K562 (cell line): ENCODE results near the gene ZNF106. TPM values are rescaled to one million over a fixed set of nuclear protein-coding genes. Genes with fewer than 3 reads are reported as not detected.

Experiments
- ATAC-seq: fragments of 200-7000 bp; cut with Tn5 transposase; 3 replicates; pipeline ENCODE4 v1.9.1; 2020; ENCODE audit warnings: moderate library complexity
- BruUV-seq: library from RNA; stranded (reverse); fragments of 400-500 nt; replicated peaks from 2 replicates; lab custom pipeline; 2021; lab: Mats Ljungman, UMichigan
- CTCF ChIA-PET: fragments of 300-600 bp; formaldehyde crosslinking; extraction: SDS; loops from one replicate; lab custom pipeline; 2021; ENCODE audit warnings: low intra/inter-chr PET ratio; lab: Yijun Ruan, JAX
- POLR2A ChIA-PET: fragments of 300-600, 350-650 bp; sonication (Branson Sonifier 250); formaldehyde crosslinking; extraction: SDS; loops from one replicate; lab custom pipeline; 2021; ENCODE audit warnings: antibody characterized with exemption, inconsistent platforms; lab: Yijun Ruan, JAX
- DNase-seq, 4 experiments: peaks; one replicate each; pipeline versions ENCODE4 v3.0.0 to v3.0.0-alpha.2; 2011 to 2018; ENCODE audit warnings: low spot score in 3 of 4, mixed read lengths in 3 of 4; ENCODE audit errors: extremely low read depth in 1 of 4
- FAIRE-seq: peaks from 2 replicates; lab custom pipeline; 2011; peaks lifted over from hg19 to GRCh38; lab: Jason Lieb, UNC
- H2AFZ ChIP-seq: 2 replicates; pipeline ENCODE4 v1.6.0; 2011; ENCODE audit warnings: low read depth, low read length, control low read depth, inconsistent platforms
- H3K27ac ChIP-seq: fragments of 200-600 bp; 3 replicates; pipeline ENCODE4 v1.8.0; 2011; ENCODE audit warnings: low read depth, mild to moderate bottlenecking, control low read depth, inconsistent platforms, low read length, moderate library complexity, mixed read lengths; ENCODE audit errors: extremely low read depth
- H3K27me3 ChIP-seq, 2 experiments: fragments of 300-600 bp in 1 of 2; 2 replicates in 1 of 2; 3 replicates in 1 of 2; pipeline versions ENCODE4 v1.6.0 to v1.8.0; 2011; ENCODE audit warnings: inconsistent platforms in 2 of 2, low read length in 2 of 2, mild to moderate bottlenecking in 1 of 2, mixed read lengths in 1 of 2, moderate library complexity in 1 of 2; ENCODE audit not compliant: control insufficient read depth in 2 of 2, insufficient read depth in 2 of 2
- H3K36me3 ChIP-seq: fragments of 300-600 bp; 3 replicates; pipeline ENCODE4 v1.8.0; 2011; ENCODE audit warnings: mild to moderate bottlenecking, low read length, inconsistent platforms; ENCODE audit not compliant: control insufficient read depth, insufficient read depth
- H3K4me1 ChIP-seq, 2 experiments: fragments of 200-600 bp in 1 of 2; replicated peaks in 1 of 2; 2 replicates in 1 of 2; 3 replicates in 1 of 2; pipeline versions ENCODE4 v1.5.1 to v1.8.0; 2011; ENCODE audit warnings: inconsistent platforms in 2 of 2, low read length in 2 of 2, mild to moderate bottlenecking in 1 of 2, mixed read lengths in 1 of 2, moderate library complexity in 1 of 2; ENCODE audit not compliant: control insufficient read depth in 2 of 2, insufficient read depth in 2 of 2
- H3K4me2 ChIP-seq: 2 replicates; pipeline ENCODE4 v1.6.1; 2011; ENCODE audit warnings: low read length, control low read depth, inconsistent platforms, mixed read lengths; ENCODE audit not compliant: insufficient read depth
- H3K4me3 ChIP-seq: fragments of 200-600 bp; sonication (generic), shearing (Covaris generic); 2 replicates; pipeline ENCODE4 v1.5.1; 2016; ENCODE audit warnings: control low read depth, inconsistent platforms
- H3K79me2 ChIP-seq: fragments of 200-600 bp; 3 replicates; pipeline ENCODE4 v1.8.0; 2011; ENCODE audit warnings: low read length, inconsistent platforms; ENCODE audit not compliant: control insufficient read depth, insufficient read depth
- H3K9ac ChIP-seq, 2 experiments: 2 replicates each; pipeline versions ENCODE4 v1.6.0 to v1.6.1; 2011; ENCODE audit warnings: low read depth in 2 of 2, low read length in 2 of 2, control low read depth in 1 of 2, inconsistent platforms in 1 of 2, mild to moderate bottlenecking in 1 of 2, mixed read lengths in 1 of 2; ENCODE audit not compliant: insufficient read depth in 1 of 2
- H3K9me1 ChIP-seq: one replicate; pipeline ENCODE4 v1.6.0; 2011; ENCODE audit warnings: inconsistent platforms, mild to moderate bottlenecking, low read length, moderate library complexity; ENCODE audit not compliant: control insufficient read depth, insufficient read depth
- H3K9me3 ChIP-seq: replicated peaks from 2 replicates; pipeline ENCODE4 v1.5.1; 2011; ENCODE audit warnings: low read depth, low read length, inconsistent platforms; ENCODE audit not compliant: control insufficient read depth, insufficient read depth
- H4K20me1 ChIP-seq: replicated peaks from 2 replicates; pipeline ENCODE4 v1.6.1; 2011; ENCODE audit warnings: low read length, inconsistent platforms, mixed read lengths; ENCODE audit not compliant: control insufficient read depth, insufficient read depth
- CBX5 ChIP-seq: IDR thresholded peaks from 2 replicates; pipeline ENCODE4 v1.6.1; 2014; ENCODE audit warnings: low read depth, borderline replicate concordance
- EHMT2 ChIP-seq: fragments of 450-650 bp; IDR thresholded peaks from 2 replicates; pipeline ENCODE4 v1.6.1; 2018; ENCODE audit warnings: antibody characterized with exemption
- EP300 ChIP-seq: IDR thresholded peaks from 2 replicates; pipeline ENCODE4 v1.6.1; 2012; ENCODE audit warnings: low read length, improper control_type of control experiment
- FOXO4 ChIP-seq: fragments of 450-650 bp; formaldehyde crosslinking; IDR thresholded peaks from 2 replicates; pipeline ENCODE4 v1.4.0; 2020; ENCODE audit warnings: mild to moderate bottlenecking, moderate library complexity
- HNRNPLL ChIP-seq: fragments of 200-400 bp; formaldehyde crosslinking; IDR thresholded peaks from 2 replicates; pipeline ENCODE4 v1.6.1; 2017; ENCODE audit warnings: low read length, low read depth, mild to moderate bottlenecking; ENCODE audit not compliant: poor library complexity, severe bottlenecking
- MCM7 ChIP-seq, 2 experiments: fragments of 450-650 bp; IDR thresholded peaks; 2 replicates each; pipeline ENCODE4 v1.6.1; 2016 to 2018
- MTA2 ChIP-seq: fragments of 450-650 bp; IDR thresholded peaks from 2 replicates; pipeline ENCODE4 v1.6.1; 2016; ENCODE audit warnings: low read depth
- NFYB ChIP-seq: IDR thresholded peaks from 2 replicates; pipeline ENCODE4 v1.6.1; 2011; ENCODE audit warnings: mild to moderate bottlenecking, moderate library complexity; ENCODE audit not compliant: insufficient read length; ENCODE audit errors: extremely low read depth
- PCBP2 ChIP-seq: fragments of 200-400 bp; formaldehyde crosslinking; IDR thresholded peaks from 2 replicates; pipeline ENCODE4 v1.6.1; 2018; ENCODE audit warnings: low read length, low read depth, mild to moderate bottlenecking, moderate library complexity; ENCODE audit not compliant: poor library complexity, severe bottlenecking
- PURB ChIP-seq: sonication (generic); formaldehyde crosslinking; IDR thresholded peaks from 2 replicates; pipeline ENCODE4 v1.9.0; 2021; ENCODE audit warnings: low read depth, mild to moderate bottlenecking, missing genetic modification reagents
- ZNF449 ChIP-seq: fragments of 250-450 bp; sonication (Bioruptor Pico); IDR thresholded peaks from 2 replicates; pipeline ENCODE4 v1.8.0; 2022; ENCODE audit warnings: moderate library complexity, mild to moderate bottlenecking, inconsistent platforms
- ZNF668 ChIP-seq: fragments of 250-450 bp; sonication (Bioruptor Pico); IDR thresholded peaks from 2 replicates; pipeline ENCODE4 v1.8.0; 2022; ENCODE audit warnings: mild to moderate bottlenecking, inconsistent platforms
- WGBS: fragments of 100-300 bp; shearing (Covaris generic); methylation state at CpG from one replicate; pipeline ENCODE4 v1.1.6; 2016; ENCODE audit warnings: low coverage, mixed read lengths; ENCODE audit not compliant: insufficient coverage; ENCODE audit errors: missing lambda C conversion rate; 5-methylcytosine and 5-hydroxymethylcytosine counted together
- in situ Hi-C: fragments of 300-500 bp; cut with MboI; formaldehyde crosslinking; loops from 4 replicates; pipeline ENCODE4 v1.15.0; 2018; ENCODE audit warnings: inconsistent platforms, mixed read lengths
- intact Hi-C: fragments of 100-400 bp; cut with micrococcal nuclease; formaldehyde crosslinking; loops from 2 replicates; pipeline ENCODE4 v1.14.2; 2022
- polyA plus RNA-seq, 8 experiments: library from polyadenylated mRNA; depleted of rRNA in 4 of 8; stranded (reverse) in 5 of 8; unstranded in 3 of 8; fragments of >200 nt; fragmentation: Nextera tagmentation in 2 of 8; fragmentation: Illumina TruSeq in 1 of 8; extraction: Ambion mirVana in 2 of 8; extraction: Trizol in 1 of 8; gene quantifications; 2 replicates each; pipeline versions ENCODE4 v1.2.1 to v1.2.3, GENCODE V29; 2011 to 2014; ENCODE audit warnings: inconsistent platforms in 1 of 8, missing spikeins in 1 of 8
- total RNA-seq, 7 experiments: library from RNA; depleted of rRNA in 6 of 7; stranded (reverse); fragments of >200 nt in 6 of 7; fragmentation: Illumina TruSeq in 2 of 7; extraction: Trizol in 2 of 7; gene quantifications; 2 replicates each; pipeline versions ENCODE4 v1.2.1 to v1.2.3, GENCODE V29; 2011 to 2021; ENCODE audit warnings: low replicate concordance in 1 of 7

ZNF106 gene
- total and polyA plus RNA-seq, 9 of the 15 experiments (the other 6 are each of a cell fraction or from before 2014, with no cell fraction given): 14.4 to 55.3 (median 33.7) TPM

GRCh38 chr15:42404461-42405235, 86.3 kb downstream of the ZNF106 start (continued):
- TF ChIP-seq PCBP2 (no peak), CBX5 (no peak), EHMT2 (no peak), PURB (CRISPR knock-in tag) (no peak), ZNF668 (CRISPR knock-in tag) (no peak)

- H3K9me1 ChIP-seq: no peaks in the 10 kb centered on the region
- peaks cover 0 to 6% of the 10 kb centered on the region in 2 experiments; a peak in 2 of 5 replicates for H3K4me1 ChIP-seq
- intact Hi-C loops (no loop called here), in situ Hi-C loops (no loop called here)
- BruUV-seq: no TSS peak
- ATAC-seq: no peak
- H4K20me1 ChIP-seq: no peaks in the 10 kb centered on the region
- no peaks in the 10 kb centered on the region for H3K79me2 ChIP-seq
- ChIA-PET POLR2A (interaction anchor here (1.2 kb wide), 1 partner anchor 11 kb away, joined by 3 read pairs; no protein-coding TSS in a partner anchor), CTCF (no interaction called here)
- no peak overlapping the region for H3K4me3 ChIP-seq
- no peak overlapping the region for H3K4me2 ChIP-seq
- no peak for FAIRE-seq
- 33% methylated on average over 7 of the region's 7 CpGs for WGBS
- no peak overlapping the region for H3K9ac ChIP-seq
- H3K27ac ChIP-seq: no peak overlapping the region
- H2AFZ ChIP-seq: peak overlapping the region; percentile 59; the same call in 1 of the 2 replicates
- no peaks in the 10 kb centered on the region for H3K9me3 ChIP-seq
- peaks cover 2 to 6% of the 10 kb centered on the region in 2 experiments; a peak in 1 of 5 replicates for H3K27me3 ChIP-seq
- H3K36me3 ChIP-seq: no peaks in the 10 kb centered on the region
- TF ChIP-seq NFYB (no peak), ZNF449 (no peak), FOXO4 (CRISPR knock-in tag) (no peak), EP300 (no peak), MTA2 (no peak), MCM7 (IDR thresholded peaks at IDR 0.05) (no peak), HNRNPLL (no peak)
- no peak for DNase-seq
Measured at GRCh38 chr15:42403389-42403788, 87.6 kb downstream of the ZNF106 start.
